ENCODE data around the gene YIPF6. TPM values are rescaled to one million over a fixed set of nuclear protein-coding genes. Genes with fewer than 3 reads are reported as not detected.
"Not testable (repeated sequence)": the region's sequence is repeated elsewhere in the genome, so short reads cannot be mapped to it uniquely, and the experiment has no call there.

Gene YIPF6
- total and polyA plus RNA-seq, 2 donors (not counting 1 experiment from before 2014, with no cell fraction given) = 2.4 to 18.6 TPM

DNA sequence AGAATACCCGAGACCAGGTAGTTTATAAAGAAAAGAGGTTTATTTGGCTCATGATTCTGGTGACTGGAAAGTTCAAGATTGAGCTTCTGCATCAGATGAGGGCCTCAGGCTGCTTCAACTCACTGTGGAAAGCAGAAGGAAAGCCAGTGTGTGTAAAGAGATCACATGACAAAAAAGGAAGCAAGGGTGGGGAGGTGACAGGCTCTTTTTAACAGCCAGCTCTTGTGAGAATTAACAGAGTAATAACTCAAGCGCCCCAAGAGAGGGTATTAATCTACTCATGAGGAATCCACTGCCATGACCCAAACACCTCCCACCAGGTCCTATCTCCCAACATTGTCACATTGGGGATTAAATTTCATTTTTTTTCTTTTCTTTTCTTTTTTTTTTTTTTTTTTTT is 6.3 kb upstream of the YIPF6 start:
- POLR2A ChIA-PET = no interaction called here
- H3K4me3 Mint-ChIP-seq = no peak overlapping the region
- ATAC-seq (ENCODE audit: low read depth) = no peak
- no peak overlapping the region for H3K27ac Mint-ChIP-seq
- Histone ChIP-seq H4K20me1 (ENCODE audit: control insufficient read depth, insufficient read depth, low read length, poor library complexity, severe bottlenecking) (no peaks in the 10 kb centered on the region), H3K79me2 (ENCODE audit: control insufficient read depth, insufficient read depth, low read length) (no peaks in the 10 kb centered on the region), H3K4me1 (ENCODE audit: control insufficient read depth in 2 of 2, insufficient read depth in 2 of 2, low read length in 2 of 2) (no peaks in the 10 kb centered on the region), H3K27me3 (replicated peaks in 1 of 4; ENCODE audit: control extremely low read depth in 1 of 4, control insufficient read depth in 3 of 4, insufficient read depth in 4 of 4, low read length in 3 of 4) (no peaks in the 10 kb centered on the region), H3K4me2 (replicated peaks; ENCODE audit: low read depth, low read length, poor library complexity, severe bottlenecking) (no peak overlapping the region), H2AFZ (ENCODE audit: insufficient read depth, low read depth, low read length, poor library complexity, severe bottlenecking) (no peak overlapping the region), H3K27ac (ENCODE audit: low read length in 2 of 2) (no peak overlapping the region), H3K36me3 (replicated peaks in 1 of 2; ENCODE audit: control extremely low read depth in 1 of 2, control insufficient read depth in 1 of 2, extremely low read depth in 1 of 2, insufficient read depth in 2 of 2, low read length in 1 of 2) (no peaks in the 10 kb centered on the region), H3K4me3 (ENCODE audit: control extremely low read depth in 1 of 5, extremely low read depth in 1 of 5, insufficient read depth in 1 of 5, low read depth in 2 of 5, low read length in 4 of 5) (no peak overlapping the region), H3K9ac (ENCODE audit: low read length) (no peak overlapping the region), H3K9me3 (ENCODE audit: control extremely low read depth in 1 of 3, control insufficient read depth in 2 of 3, insufficient read depth in 1 of 3, low read length in 2 of 3) (no peaks in the 10 kb centered on the region)
- intact Hi-C loops (cut with micrococcal nuclease) = no loop called here
- no peaks in the 10 kb centered on the region for H3K4me1 Mint-ChIP-seq
- H3K27me3 Mint-ChIP-seq = peaks cover 5% of the 10 kb centered on the region
- no peaks in the 10 kb centered on the region for H3K9me3 Mint-ChIP-seq (ENCODE audit: insufficient read depth)
- 100% methylated on average over 1 of the region's 2 CpGs for WGBS (ENCODE audit: insufficient coverage)
- no peak for DNase-seq
- TF ChIP-seq, protein P1, sequence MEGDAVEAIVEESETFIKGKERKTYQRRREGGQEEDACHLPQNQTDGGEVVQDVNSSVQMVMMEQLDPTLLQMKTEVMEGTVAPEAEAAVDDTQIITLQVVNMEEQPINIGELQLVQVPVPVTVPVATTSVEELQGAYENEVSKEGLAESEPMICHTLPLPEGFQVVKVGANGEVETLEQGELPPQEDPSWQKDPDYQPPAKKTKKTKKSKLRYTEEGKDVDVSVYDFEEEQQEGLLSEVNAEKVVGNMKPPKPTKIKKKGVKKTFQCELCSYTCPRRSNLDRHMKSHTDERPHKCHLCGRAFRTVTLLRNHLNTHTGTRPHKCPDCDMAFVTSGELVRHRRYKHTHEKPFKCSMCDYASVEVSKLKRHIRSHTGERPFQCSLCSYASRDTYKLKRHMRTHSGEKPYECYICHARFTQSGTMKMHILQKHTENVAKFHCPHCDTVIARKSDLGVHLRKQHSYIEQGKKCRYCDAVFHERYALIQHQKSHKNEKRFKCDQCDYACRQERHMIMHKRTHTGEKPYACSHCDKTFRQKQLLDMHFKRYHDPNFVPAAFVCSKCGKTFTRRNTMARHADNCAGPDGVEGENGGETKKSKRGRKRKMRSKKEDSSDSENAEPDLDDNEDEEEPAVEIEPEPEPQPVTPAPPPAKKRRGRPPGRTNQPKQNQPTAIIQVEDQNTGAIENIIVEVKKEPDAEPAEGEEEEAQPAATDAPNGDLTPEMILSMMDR (IDR thresholded peaks at IDR 0.05) = no peak
- TF ChIP-seq EZH2 (IDR thresholded peaks at IDR 0.05; ENCODE audit: borderline replicate concordance, insufficient read depth, low read depth, low read length, poor library complexity, severe bottlenecking) = no peak
- CTCF ChIA-PET = no interaction called here

DNA sequence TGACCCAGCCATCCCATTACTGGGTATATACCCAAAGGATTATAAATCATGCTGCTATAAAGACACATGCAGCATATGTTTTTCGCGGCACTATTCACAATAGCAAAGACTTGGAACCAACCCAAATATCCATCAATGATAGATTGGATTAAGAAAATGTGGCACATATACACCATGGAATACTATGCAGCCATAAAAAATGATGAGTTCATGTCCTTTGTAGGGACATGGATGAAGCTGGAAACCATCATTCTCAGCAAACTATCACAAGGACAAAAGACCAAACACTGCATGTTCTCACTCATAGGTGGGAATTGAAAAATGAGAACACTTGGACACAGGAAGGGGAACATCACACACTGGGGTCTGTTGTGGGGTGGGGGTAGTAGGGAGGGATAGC is 5.1 kb upstream of the YIPF6 start:
- H3K36me3 ChIP-seq (replicated peaks in 1 of 2; ENCODE audit: control extremely low read depth in 1 of 2, control insufficient read depth in 1 of 2, extremely low read depth in 1 of 2, insufficient read depth in 2 of 2, low read length in 1 of 2); intact Hi-C loops (cut with micrococcal nuclease); CTCF ChIA-PET; H3K9me3 ChIP-seq (ENCODE audit: control extremely low read depth in 1 of 3, control insufficient read depth in 2 of 3, insufficient read depth in 1 of 3, low read length in 2 of 3); H2AFZ ChIP-seq (ENCODE audit: insufficient read depth, low read depth, low read length, poor library complexity, severe bottlenecking); H3K27ac ChIP-seq (ENCODE audit: low read length in 2 of 2); H3K4me2 ChIP-seq (replicated peaks; ENCODE audit: low read depth, low read length, poor library complexity, severe bottlenecking); H3K4me3 ChIP-seq (ENCODE audit: control extremely low read depth in 1 of 5, extremely low read depth in 1 of 5, insufficient read depth in 1 of 5, low read depth in 2 of 5, low read length in 4 of 5); H3K9me3 Mint-ChIP-seq (ENCODE audit: insufficient read depth); H3K9ac ChIP-seq (ENCODE audit: low read length); H3K4me1 ChIP-seq (ENCODE audit: control insufficient read depth in 2 of 2, insufficient read depth in 2 of 2, low read length in 2 of 2); H3K4me3 Mint-ChIP-seq; H3K27me3 Mint-ChIP-seq; POLR2A ChIA-PET; H3K27ac Mint-ChIP-seq; H3K27me3 ChIP-seq (replicated peaks in 1 of 4; ENCODE audit: control extremely low read depth in 1 of 4, control insufficient read depth in 3 of 4, insufficient read depth in 4 of 4, low read length in 3 of 4); H4K20me1 ChIP-seq (ENCODE audit: control insufficient read depth, insufficient read depth, low read length, poor library complexity, severe bottlenecking); ATAC-seq (ENCODE audit: low read depth); DNase-seq; H3K79me2 ChIP-seq (ENCODE audit: control insufficient read depth, insufficient read depth, low read length); H3K4me1 Mint-ChIP-seq: not testable (repeated sequence)
- no CpG with 5 or more reads among the region's 2 CpGs for WGBS (ENCODE audit: insufficient coverage)

All from B cell (primary cell).